Ecto neural progenitor cell (in vitro differentiated cells): ENCODE measurements around the gene MRPL44.

Experiments used
- DNase-seq: peaks from one replicate; pipeline ENCODE4 v3.0.0-alpha.2; 2018; ENCODE audit warnings: low spot score

MRPL44 gene

DNA sequence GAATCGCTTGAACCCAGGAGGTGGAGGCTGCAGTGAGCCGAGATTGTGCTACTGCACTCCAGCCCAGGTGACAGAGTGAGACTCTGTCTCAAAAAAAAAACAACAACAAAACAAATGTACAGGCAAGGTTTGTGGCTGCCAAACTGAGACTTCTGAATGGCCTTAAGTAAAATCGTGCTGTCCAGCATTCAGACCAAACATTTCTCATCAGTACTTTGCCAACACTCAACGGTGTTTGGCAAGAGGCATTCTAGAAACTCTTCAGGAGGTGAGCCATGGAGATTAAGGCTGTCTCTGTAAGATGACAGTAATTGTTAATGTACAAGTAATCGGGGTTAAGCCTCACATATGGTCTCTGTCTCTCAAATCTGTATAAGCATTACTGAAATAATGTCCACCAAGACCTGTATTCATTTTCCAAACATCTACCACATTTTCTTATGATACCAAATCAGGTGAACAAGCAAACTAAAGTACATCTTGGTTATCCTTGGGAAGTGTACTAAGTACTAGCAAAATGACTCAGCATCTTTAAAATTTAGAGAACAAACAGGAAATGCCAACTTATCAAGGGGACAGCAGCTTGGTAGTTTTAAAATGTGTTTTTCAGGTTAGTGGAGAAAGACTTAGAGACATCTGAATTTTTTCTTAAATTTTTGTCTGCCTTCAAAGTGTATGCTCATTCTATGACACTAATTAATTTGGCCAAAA lies 52.5 kb downstream of the MRPL44 start:
- DNase-seq, result no peak

DNA sequence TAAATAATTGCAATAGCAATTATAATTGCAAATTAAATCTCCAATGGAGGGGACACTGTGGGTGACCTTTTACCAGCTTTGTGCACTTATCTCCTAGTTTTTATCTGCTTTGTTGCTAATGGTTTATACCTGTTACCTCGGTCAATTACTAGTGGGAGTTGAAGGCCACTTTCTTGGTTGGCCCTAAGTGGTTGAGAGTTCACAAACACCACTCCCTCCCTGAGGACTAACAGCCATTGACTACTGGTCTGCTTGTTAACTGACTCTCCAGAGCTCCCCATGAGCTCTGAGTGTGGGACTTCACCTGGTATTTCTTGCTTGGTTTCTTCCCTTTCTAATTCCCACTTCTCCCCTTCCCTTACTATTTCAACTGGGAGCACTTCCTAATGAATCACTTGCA lies 54.6 kb downstream of the MRPL44 start:
- DNase-seq, result no peak

DNA sequence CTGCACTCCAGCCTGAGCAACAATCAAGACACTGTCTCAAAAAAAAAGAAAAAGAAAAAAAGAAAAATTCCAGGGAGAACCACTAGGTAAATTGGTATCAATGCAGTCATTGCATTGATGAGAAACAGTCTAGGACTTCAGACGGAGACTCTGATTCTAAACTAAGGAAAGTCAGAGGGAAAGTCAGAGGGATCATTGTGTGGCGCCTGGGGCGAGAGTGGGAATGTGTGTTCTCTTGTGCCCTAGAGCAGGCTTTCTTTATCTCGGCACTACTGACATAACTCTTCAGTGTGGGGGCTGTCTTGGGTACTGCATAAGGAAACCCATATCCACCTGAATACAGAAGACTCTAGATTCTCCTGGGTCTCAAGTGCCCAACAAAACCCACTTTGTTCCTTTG lies 57.1 kb downstream of the MRPL44 start:
- no peak for DNase-seq

DNA sequence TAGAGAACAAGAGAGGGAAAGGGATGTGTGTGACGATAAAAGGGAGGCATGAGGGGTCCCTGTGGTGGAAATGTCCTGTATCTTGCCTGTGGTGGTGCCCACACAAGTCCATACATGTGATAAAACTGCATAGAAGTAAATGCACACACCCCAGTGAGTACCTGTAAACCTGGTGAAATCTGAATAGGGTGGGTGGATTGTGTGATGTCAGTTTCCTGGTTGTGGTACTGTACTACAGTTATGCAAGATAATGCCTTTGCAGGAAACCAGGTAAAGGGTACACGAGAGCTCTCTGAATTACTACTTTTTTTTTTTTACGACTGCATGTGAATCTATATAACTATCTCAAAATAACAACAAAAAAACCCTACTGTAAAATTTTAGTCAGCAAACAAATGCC lies 59.7 kb downstream of the MRPL44 start:
- DNase-seq, result no peak
